GM19372 (cell line): Measurements from ENCODE around the gene RUNDC3A.

Experiments used
- ATAC-seq: cut with Tn5 transposase; IDR thresholded peaks from one replicate; pipeline ENCODE4 v1.9.1; 2021; ENCODE audit warnings: mild to moderate bottlenecking, low read depth, moderate library complexity; ENCODE audit not compliant: unreplicated experiment

RUNDC3A gene

DNA sequence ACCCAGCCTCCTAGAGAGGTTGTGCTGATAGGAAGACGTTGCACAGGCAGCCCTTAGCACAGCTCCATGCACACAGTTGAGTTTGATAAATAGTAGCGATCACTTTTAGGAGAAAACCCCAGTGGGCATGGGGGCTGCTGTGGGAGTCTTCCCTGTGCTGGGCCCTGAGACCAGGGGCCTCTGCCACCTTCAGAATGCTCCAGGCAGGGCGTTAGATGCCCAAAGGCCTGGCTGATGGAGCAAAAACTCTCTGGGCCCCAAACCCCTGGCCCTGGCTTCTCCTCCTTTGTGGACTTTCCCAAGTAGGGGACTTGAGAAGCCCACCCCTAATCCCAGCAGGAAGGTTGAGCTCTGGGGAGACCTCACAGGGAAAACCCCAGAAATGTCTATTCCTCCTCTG is 26.1 kb upstream of the RUNDC3A start:
- ATAC-seq, result no peak

DNA sequence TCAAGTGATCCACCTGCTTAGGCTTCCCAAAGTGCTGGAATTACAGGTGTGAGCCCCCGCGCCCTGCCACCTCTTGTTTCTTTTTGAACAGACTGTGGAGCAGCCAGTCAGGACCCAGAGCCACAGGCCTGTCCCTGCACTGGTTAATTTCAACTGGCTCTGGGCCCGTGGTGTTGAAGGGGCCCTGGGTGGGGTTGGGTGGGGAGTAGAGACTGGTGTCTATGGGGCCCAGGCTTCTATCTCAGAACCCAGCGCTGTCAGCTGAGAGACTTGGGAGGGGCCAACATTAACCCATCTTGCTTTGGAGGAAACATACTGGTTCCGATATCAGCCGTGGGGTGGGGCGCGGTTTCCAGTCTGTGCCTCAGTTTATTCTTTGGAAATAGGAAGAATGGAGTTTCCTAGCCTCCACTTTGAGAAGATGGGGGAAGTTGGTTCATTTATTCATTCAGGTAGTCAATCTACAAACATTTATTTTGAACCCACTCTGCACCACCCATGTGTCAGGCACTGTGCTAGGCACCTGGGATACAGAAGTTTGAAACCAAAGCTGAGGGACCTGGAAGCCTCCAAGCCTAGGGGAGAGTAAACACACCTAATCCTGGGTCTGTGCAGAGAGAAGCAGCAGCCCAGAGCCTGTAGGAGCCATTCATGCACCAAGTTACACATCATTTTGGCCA is 24.9 kb upstream of the RUNDC3A start:
- no peak for ATAC-seq

DNA sequence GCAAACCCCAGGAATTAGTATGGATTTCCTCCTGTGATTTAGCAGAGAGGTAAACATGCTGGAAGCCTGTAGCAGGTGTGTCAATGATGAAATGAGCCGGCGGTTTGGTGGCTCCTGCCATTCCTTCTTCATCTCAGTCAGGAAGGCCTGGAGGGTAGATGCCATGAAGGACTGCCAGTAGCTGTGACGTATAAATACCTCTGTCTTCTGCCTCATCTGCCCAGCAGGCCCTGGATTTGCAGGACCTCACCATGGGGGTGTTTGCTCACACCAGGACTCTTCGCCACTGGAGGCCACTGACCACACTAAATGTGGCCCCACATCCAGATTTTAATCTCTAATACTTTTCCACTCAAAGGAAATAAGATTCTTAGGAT is 24.4 kb upstream of the RUNDC3A start:
- no peak for ATAC-seq

DNA sequence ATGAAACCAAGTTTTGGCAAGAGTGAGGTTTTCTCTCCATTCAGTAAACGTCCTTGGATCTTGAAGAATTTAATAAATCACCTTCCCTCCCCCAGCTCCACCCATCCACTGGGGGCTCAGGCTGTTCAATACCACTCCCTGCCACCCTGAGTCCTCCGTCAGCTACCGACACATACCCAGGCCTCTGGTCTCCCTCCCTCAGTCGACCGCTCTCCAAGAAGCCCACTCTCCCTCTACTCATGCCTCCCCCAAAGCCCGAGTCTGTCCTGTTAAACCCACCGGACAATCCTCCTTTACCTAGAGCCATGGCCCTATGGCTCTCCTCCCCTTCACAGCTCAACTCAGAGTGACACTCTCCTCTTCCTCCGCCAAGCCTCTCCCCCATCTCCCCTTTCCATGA is 20.8 kb upstream of the RUNDC3A start:
- no peak for ATAC-seq

- no peak for ATAC-seq
These were observed 14.7 kb upstream of the RUNDC3A start for GRCh38 chr17:44293509-44294226.

DNA sequence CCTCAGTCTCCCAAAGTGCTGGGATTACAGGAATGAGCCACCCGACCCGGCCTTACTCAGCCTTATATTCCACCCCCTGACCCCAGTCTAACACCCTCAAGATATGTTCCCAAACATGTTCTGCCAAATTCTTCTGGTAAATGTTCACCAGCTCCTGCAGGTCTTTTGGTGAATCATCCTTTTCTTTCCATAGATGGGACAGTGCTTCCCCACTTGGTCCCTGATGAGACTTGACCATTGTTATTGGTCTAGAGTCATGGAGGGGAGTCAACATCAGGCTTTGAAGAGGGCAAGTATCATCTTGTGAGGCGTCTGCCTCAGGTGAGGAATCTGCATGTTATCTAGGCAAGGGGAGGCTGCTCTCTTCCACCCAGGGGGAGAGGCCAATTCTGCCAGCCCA is 10.4 kb upstream of the RUNDC3A start:
- ATAC-seq, result no peak

- ATAC-seq, result no peak
These were observed 3.8 kb upstream of the RUNDC3A start for GRCh38 chr17:44304651-44305050.

DNA sequence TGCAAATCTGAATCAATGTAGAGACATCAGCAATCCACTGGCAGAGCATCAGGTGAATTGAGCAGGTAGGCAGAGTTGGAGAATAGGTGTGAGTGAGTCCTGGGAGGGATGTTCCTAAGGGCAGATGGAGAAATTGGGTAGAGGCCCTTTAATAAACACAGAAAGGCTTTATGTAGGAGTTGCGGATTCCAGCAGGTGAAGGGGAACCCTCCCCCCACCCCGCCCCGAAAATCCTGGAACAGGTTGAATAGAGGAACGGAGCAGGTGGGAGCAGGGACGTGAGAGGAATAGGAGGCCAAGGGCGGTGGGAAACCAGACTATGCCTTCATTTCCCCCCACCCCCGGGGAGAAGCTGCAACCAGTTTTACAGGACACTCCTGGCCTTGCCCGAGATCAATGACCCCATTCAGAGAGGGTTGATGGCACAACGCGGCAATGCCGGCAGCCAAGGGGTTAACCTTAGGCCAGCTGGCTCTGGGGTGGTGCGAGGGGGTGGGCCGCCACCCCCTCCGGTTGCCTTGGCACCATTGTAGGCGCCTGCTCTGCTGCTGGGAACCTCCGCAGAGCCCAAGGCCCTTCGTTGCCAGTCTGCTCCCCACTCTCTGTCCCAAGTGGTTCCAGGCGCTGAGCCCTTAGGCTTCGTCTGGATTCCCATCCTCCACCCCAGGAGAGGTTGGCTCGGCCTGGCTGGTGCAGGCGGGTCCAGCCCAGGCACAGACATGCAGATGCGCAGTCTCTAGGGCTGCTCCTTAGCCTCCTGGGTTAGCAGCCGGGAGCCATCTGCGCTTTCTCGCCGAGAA is 814 bp upstream of the RUNDC3A start:
- ATAC-seq, result no peak

- no peak for ATAC-seq
These were observed 464 bp downstream of the RUNDC3A start for GRCh38 chr17:44308865-44309264.

DNA sequence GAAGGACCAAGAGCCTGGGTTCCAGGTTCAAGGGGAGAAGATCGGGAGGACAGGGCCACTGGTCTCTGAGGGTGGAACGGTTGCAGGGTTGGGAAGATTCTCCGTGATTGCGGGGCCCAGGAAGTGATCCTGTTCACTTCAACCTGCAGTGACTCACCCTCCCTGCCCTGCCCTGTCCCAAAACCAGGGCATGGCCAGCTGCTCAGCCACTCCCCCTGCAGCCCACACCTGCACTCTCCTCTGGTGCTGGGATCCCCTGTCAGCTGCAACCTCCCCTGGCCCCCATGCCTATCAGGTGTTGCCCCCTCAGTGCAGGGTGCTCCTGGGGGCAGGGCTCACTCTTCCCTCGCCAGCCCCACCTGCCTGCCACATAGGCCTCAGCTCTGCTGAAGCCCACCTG is 1.1 kb downstream of the RUNDC3A start:
- no peak for ATAC-seq

DNA sequence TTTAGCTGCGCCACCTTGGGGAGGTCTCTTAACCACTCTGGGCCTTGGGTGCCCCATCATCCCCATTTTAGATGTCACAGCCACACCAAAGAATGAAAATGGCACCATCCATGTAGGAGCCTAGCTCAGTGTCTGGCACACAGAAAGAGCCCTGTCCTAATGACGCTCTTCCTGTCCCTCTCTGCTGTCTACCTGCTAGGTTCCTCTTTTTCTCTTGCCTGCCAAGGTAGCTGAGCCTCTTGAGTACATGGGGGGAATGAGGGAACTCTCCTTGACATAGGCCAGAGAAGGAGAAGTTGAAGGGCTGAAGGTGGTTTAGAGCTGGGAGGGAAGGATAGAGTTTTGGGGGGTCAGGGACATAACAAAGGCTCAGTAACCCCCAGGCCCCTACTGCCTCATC is 1.8 kb downstream of the RUNDC3A start:
- no peak for ATAC-seq

DNA sequence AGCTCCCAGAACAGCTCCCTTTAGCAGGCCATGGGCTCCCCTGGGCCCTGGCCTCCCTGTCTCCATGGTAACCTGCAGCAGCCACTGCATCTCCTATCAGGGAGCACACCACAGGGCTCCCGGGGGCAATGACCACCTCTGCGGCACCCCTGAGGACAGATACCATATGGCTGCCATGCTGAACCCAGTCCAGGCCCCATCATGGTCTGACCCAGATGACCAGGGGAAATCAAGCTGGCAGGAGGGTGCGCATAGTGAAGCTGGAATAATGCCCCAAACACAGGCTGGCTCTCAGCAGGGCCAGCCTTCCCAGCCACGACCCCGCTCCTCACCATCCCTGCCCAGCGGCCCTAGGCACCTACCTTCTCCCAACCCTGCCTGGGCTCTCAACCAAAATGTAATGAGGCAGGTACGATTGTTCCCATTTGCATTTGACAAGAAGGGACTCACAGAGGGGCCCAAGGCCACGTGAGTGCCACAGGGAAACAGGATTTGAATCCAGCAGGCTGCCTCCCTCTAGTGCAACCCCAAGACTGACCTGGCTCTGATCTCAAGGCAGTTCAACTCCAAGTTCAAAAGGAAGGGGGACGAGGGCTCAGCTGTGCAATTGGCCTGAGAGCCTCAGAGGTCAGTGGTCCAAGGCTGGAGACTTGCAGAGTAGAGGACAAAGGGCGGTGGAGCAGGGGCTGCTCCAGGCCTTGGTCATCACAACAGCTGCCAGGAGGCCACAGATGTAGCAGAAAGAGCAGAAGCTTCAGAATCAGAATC is 2.4 kb downstream of the RUNDC3A start:
- ATAC-seq, result no peak

GRCh38 chr17:44311562-44312181 is 3.3 kb downstream of the RUNDC3A start:
- no peak for ATAC-seq

DNA sequence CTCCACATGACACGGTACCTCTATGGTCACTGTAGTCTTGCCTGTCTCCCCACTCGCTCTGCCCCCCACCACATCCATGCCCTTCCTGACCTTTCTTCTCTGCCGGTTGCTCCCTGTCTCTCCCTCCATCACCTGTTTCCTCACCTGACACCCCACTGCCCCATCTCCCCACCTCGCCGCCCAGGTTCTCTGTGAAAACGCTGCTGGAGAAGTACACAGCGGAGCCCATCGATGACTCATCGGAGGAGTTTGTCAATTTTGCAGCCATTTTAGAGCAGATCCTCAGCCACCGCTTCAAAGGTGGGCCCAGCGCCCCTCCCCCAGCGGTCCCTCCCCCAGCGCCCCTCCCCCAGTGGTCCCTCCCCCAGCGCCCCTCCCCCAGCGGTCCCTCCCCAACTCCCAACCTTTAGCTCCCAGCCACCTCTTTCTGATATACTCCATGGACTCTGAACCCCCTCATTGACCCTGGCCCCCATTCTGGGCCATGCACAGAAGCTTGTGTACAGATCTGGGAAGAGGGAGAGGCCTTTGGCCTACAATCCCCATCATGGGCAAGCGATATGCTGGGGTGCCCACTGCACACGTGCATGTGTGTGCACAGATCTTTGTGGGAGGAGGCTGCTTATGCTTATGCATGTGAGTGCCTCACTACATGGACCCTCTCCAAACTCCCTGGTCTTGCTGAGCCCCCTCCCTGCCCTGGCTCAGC is 4.1 kb downstream of the RUNDC3A start:
- ATAC-seq, result no peak

GRCh38 chr17:44314031-44314430 is 5.6 kb downstream of the RUNDC3A start:
- ATAC-seq, result no peak

DNA sequence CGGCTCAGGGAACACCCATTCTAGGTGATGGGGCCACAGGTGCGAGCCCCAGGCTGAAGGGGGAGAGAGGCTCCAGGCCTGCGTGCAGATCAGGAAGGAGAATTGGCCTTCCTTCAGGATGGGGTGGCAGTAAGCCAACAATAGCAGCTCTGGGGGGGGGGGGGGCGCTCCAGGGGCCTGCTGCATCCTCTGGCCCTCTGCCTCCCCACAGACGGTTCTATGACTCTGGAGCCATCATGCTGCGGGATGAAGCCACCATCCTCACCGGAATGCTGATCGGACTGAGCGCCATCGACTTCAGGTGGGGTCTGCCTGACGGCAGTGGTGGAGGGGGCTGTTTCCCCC is 6.1 kb downstream of the RUNDC3A start:
- no peak for ATAC-seq

- no peak for ATAC-seq
These were observed 6.7 kb downstream of the RUNDC3A start for GRCh38 chr17:44314869-44315661.

GRCh38 chr17:44315760-44316731 is 7.6 kb downstream of the RUNDC3A start:
- no peak for ATAC-seq
